Transverse colon (tissue), 4 donors: ENCODE results near the gene EEFSEC. TPM values are rescaled to one million over a fixed set of nuclear protein-coding genes. Genes with fewer than 3 reads are reported as not detected.

Experiments
- DNase-seq: peaks from one replicate; pipeline ENCODE4 v3.0.0-alpha.2; 2019
- H3K27ac ChIP-seq, 4 donors: fragments of 200-600 bp; sonication (generic); 2 replicates each; pipeline ENCODE4 v1.5.1; 2016 to 2018; ENCODE audit warnings: inconsistent platforms in 4 of 4
- H3K27me3 ChIP-seq: fragments of 200-600 bp; sonication (generic); 2 replicates; pipeline ENCODE4 v1.5.1; 2017; ENCODE audit warnings: inconsistent platforms
- H3K36me3 ChIP-seq, 4 donors: fragments of 200-600 bp; sonication (generic); 2 replicates each; pipeline ENCODE4 v1.5.1; 2017 to 2019; ENCODE audit warnings: inconsistent platforms in 4 of 4
- H3K4me1 ChIP-seq, 4 donors: fragments of 200-600 bp; sonication (generic); 2 replicates each; pipeline ENCODE4 v1.5.1; 2017 to 2020; ENCODE audit warnings: inconsistent platforms in 4 of 4
- H3K4me3 ChIP-seq, 4 donors: fragments of 200-600 bp; sonication (generic); 1 replicate in 1 of 4; 2 replicates in 3 of 4; pipeline versions ENCODE4 v1.5.1 to v1.6.1; 2017 to 2019; ENCODE audit warnings: inconsistent platforms in 4 of 4
- H3K9me3 ChIP-seq, 2 donors: fragments of 200-600 bp; sonication (generic); 2 replicates each; pipeline ENCODE4 v1.5.1; 2017 to 2019; ENCODE audit warnings: inconsistent platforms in 2 of 2
- CTCF ChIP-seq, 5 experiments: fragments of 200-600 bp in 3 of 5; fragments of 450-650 bp in 2 of 5; sonication (generic) in 3 of 5; IDR thresholded peaks; 1 replicate in 2 of 5; 2 replicates in 3 of 5; pipeline ENCODE4 v1.5.1; 2016 to 2017; ENCODE audit warnings: antibody characterized with exemption in 5 of 5, inconsistent platforms in 3 of 5, mild to moderate bottlenecking in 2 of 5, moderate library complexity in 1 of 5
- EP300 ChIP-seq: sonication (generic); formaldehyde crosslinking; IDR thresholded peaks from one replicate; pipeline ENCODE4 v1.6.1; 2017; ENCODE audit warnings: antibody characterized with exemption, low read depth
- POLR2A ChIP-seq: fragments of 450-650 bp; IDR thresholded peaks from one replicate; pipeline ENCODE4 v1.6.1; 2016; ENCODE audit warnings: antibody characterized with exemption, mild to moderate bottlenecking, moderate library complexity
- POLR2AphosphoS5 ChIP-seq, 3 donors: sonication (generic); formaldehyde crosslinking; IDR thresholded peaks; one replicate each; pipeline ENCODE4 v1.6.1; 2016; ENCODE audit warnings: antibody characterized with exemption in 3 of 3
- WGBS, 2 donors: methylation state at CpG; one replicate each; pipeline ENCODE4 v1.1.5; 2018; ENCODE audit warnings: low coverage in 1 of 2; 5-methylcytosine and 5-hydroxymethylcytosine counted together
- in situ Hi-C, 4 donors: fragments of 200-750 bp; cut with MboI; loops; one replicate each; pipeline versions ENCODE4 v1.15.0 to v1.15.1; 2017; ENCODE audit warnings: low sequenced_read_pairs in 3 of 4, low pct_ligation_motif_present in 1 of 4, low pct_unique_long_range_greater_than_20kb in 1 of 4
- intact Hi-C: fragments of 100-400 bp; cut with DNase I; formaldehyde crosslinking; loops from one replicate; pipeline ENCODE4 v1.15.1; 2023; ENCODE audit warnings: low total_unique reads
- total RNA-seq, 4 donors: library from RNA; depleted of rRNA; stranded (reverse); fragments of >200 nt; gene quantifications; one replicate each; pipeline ENCODE4 v1.1.0, GENCODE V29; 2016

The EEFSEC gene
- total RNA-seq, 4 donors from 2014 or later: 10.3 to 16.8 (median 14.2) TPM

DNA sequence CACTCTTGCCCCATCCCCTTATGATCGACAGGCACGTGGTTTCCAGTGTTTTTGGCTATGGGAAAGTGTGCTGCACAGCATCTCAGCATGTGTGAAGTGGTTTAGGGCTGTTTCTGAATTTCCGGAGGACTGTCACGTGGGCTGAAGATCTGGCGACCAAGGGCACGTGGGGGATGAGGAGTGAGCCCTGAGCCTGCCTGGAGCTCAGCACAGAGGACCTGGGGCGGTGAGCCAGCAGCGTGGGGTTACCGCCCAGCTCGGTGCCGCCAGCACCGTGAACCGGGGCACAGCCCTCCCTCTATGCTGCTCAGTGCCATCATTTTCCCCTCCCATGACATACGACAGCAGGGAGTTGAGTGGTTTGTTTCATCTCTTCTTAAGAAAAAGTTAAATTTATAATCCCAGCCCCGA, 163.2 kb downstream of the EEFSEC start:
- no peaks in the 10 kb centered on the region for H3K27me3 ChIP-seq
- in situ Hi-C loops: no loop called here
- no peaks in the 10 kb centered on the region for H3K36me3 ChIP-seq
- no peak for DNase-seq
- TF ChIP-seq POLR2AphosphoS5 (IDR thresholded peaks at IDR 0.05) (peak in 1 of 3 donors; percentile 14), POLR2A (no peak), CTCF (IDR thresholded peaks at IDR 0.05) (no peak)
- intact Hi-C loops: no loop called here
- H3K27ac ChIP-seq: no peak overlapping the region
- no peaks in the 10 kb centered on the region for H3K9me3 ChIP-seq
- 71 to 72% methylated on average over 3 to 15 of the region's 15 CpGs for WGBS, 2 donors
- H3K4me3 ChIP-seq: no peak overlapping the region
- peaks cover 0 to 4% (median 0%) of the 10 kb centered on the region in 4 donors for H3K4me1 ChIP-seq

DNA sequence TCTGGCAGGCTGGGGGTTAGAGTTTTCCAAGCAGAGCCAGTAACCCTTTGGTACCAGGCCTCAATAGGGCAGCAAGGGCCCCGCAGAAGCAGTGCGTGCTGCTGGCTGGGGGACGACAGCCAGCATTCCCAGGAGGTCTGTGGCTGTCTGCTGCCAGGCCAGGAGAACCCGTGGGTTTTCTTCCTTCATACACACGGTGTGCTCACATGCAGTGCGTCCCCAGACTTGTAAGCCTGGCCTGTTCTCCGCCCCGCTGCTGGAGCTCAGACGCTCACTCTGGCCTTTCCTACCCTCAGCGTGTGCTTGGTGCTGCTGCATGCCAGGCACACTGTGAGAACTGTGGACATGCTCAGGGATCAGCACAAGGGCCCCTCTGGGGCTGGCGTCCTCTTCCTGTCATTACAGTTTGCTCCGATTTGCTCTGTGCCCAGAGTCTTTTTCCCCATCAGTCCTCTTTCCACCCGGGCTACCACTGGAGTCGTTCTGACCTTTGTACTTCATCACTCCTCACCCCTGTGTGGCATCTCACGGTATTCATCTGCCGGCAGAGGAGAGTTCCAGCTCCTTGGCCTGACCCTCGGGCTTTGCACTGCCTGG, 163.9 kb downstream of the EEFSEC start:
- Histone ChIP-seq H3K27ac (no peak overlapping the region), H3K4me3 (no peak overlapping the region), H3K36me3 (no peaks in the 10 kb centered on the region), H3K27me3 (no peaks in the 10 kb centered on the region), H3K4me1 (peaks cover 0 to 4% (median 0%) of the 10 kb centered on the region in 4 donors), H3K9me3 (no peaks in the 10 kb centered on the region)
- 80 to 93% methylated on average over 3 to 17 of the region's 17 CpGs for WGBS, 2 donors
- in situ Hi-C loops (no loop called here), intact Hi-C loops (no loop called here)
- no peak for TF ChIP-seq EP300
- TF ChIP-seq CTCF (IDR thresholded peaks at IDR 0.05): no peak
- no peak for TF ChIP-seq POLR2A
- no peak for TF ChIP-seq POLR2AphosphoS5 (IDR thresholded peaks at IDR 0.05)
- no peak for DNase-seq

DNA sequence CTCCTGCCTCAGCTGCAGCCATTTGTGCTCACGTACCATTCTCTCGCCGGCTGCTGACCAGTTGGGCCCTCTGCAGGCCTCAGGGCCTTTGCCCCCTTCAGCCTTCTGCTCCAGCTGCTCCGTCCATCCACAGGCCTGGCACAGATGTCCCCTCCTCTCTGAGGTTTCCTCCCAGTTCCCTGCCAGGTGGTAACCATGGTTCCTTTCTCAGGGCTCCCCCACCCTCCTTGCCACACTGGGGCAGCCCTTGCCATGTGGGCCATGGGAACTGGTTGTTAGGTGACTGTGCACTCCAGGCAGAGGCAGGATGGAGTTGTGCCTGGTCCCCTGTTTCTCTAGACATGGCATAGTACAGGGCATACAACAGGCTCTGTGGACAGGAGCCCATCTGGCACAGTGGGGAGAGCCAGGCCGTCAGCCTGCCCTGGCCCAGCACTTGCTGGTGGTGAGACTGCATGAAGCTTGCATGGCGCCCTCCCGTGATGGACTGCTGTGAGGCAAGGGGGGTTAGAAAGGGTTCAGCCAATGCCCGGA, 164.5 kb downstream of the EEFSEC start:
- Histone ChIP-seq H3K9me3 (no peaks in the 10 kb centered on the region), H3K36me3 (no peaks in the 10 kb centered on the region), H3K4me3 (no peak overlapping the region), H3K4me1 (peaks cover 0 to 4% (median 0%) of the 10 kb centered on the region in 4 donors), H3K27me3 (no peaks in the 10 kb centered on the region), H3K27ac (no peak overlapping the region)
- TF ChIP-seq POLR2AphosphoS5 (IDR thresholded peaks at IDR 0.05) (no peak), CTCF (IDR thresholded peaks at IDR 0.05) (no peak), POLR2A (no peak), EP300 (no peak)
- no peak for DNase-seq
- WGBS, 2 donors: 98 to 100% methylated on average over 2 to 8 of the region's 8 CpGs
- intact Hi-C loops: no loop called here
- in situ Hi-C loops: no loop called here

- H3K4me3 ChIP-seq: no peak overlapping the region
- no peaks in the 10 kb centered on the region for H3K36me3 ChIP-seq
- H3K9me3 ChIP-seq: no peaks in the 10 kb centered on the region
- WGBS, 2 donors: 91 to 94% methylated on average over 8 to 11 of the region's 11 CpGs
- H3K4me1 ChIP-seq: peaks cover 0 to 5% (median 0%) of the 10 kb centered on the region in 4 donors
- no peak for DNase-seq
- in situ Hi-C loops: no loop called here
- intact Hi-C loops: no loop called here
- H3K27me3 ChIP-seq: no peaks in the 10 kb centered on the region
- H3K27ac ChIP-seq: no peak overlapping the region
- TF ChIP-seq EP300 (no peak), CTCF (IDR thresholded peaks at IDR 0.05) (no peak), POLR2AphosphoS5 (IDR thresholded peaks at IDR 0.05) (no peak), POLR2A (no peak)
Observed at GRCh38 chr3:128318275-128318941, 165.1 kb downstream of the EEFSEC start.
